ENCODE data around the gene CHMP1B.
A peak's percentile ranks its signal among the peaks of the same experiment; 100 is the strongest.
"Not testable (repeated sequence)": the region's sequence is repeated elsewhere in the genome, so short reads cannot be mapped to it uniquely, and the experiment has no call there.

CHMP1B gene

GRCh38 chr18:11872479-11873136, 21.4 kb downstream of the CHMP1B start:
- DNase-seq: peak in 1 of 2 experiments; percentile 7

- no peak for DNase-seq
These were observed 22.6 kb downstream of the CHMP1B start for GRCh38 chr18:11873670-11874340.

GRCh38 chr18:11874676-11875075, 23.5 kb downstream of the CHMP1B start:
- DNase-seq: no peak

DNA sequence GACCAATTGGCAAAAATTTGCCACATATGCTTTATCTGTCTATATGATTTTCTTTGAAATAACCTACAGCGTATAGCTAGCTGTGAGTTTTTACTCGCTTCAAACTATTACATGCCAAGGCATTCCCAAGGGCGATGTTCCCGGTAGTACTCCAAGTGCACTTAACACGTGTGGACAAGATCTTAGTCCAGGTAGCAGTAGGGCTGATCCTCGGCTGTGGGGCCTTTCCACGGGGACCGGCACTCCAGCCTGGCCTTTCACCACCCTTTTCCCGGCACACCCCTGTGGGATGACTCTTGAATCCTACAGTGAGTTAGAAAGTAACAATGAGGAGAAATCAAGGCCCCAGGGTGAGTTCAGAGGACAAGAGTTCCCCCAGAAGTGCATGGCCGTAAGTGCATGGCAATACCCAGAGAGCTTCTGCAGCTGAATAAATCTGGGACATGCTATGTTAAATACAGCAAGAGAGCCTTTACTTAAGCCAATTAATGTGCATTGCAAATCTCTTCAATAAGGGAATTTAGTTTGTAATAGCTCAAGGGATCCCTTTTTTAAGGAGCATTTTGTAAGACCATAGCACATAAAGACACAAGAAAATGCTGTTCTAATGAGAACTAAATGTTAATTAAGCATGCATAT, 26.4 kb downstream of the CHMP1B start:
- DNase-seq: no peak

DNA sequence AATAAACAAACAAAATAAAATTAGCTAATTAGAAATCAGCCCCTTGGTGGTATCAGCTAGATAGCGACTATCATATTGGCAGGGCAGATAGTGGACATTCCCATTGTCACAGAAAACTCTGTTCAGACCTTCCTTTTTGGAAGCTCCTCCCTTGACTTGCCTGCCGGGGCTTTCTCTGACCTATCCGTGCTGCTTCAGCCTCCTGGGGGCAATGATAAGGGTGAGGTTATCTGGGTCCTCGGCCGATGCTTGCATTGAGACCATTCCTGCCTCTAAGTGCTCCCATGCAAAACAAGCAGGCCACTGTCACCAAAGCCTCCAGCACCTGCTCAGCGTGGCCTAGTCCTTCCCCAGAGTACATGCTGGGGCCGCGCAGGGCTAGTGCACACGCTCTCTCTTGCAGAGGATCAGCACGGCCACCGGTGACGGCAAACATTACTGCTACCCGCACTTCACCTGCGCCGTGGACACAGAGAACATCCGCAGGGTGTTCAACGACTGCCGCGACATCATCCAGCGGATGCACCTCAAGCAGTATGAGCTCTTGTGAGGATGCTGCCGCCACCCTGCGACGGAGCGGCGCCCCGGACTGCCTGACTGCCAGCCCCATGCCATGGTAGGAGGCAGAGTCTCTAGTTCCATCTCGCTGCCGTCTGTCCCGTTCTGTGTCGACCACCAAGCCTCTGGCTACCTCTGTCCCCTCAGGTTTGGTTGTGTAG, 29.5 kb downstream of the CHMP1B start:
- DNase-seq: no peak

- DNase-seq: no peak
These were observed 31.4 kb downstream of the CHMP1B start for GRCh38 chr18:11882636-11883035.

- no peak for DNase-seq
These were observed 31.9 kb downstream of the CHMP1B start for GRCh38 chr18:11883153-11883552.

DNA sequence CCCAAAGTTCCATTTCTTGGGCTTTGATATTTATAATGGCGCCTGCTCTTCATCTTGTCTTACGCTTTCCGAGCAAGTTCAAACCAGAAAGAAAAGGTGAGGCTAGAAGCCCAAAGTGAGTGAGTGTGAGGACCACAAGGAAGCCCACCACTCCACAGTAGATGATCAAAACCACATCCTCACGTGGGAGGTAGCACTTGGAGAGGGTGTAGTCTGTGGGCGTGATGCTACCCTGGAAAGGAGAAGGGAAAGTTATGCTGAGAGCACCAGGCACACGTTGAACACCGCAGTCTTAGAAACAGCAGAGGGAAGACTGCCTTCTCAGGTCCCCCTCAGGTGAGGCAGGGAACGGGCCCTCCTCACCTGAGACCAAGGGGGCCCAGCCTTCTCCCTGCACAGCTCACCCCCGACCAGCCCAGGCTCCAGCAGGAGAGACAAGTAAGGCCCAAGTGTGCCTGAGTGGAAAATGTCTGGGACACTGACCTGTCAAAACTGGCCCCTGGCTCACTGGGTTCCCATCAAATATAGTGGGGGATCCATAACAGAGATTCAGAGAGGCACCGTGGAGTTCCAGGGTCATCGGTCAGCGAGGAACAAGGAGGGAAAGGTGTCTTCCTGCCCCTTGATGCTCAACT, 33.3 kb downstream of the CHMP1B start:
- no peak for DNase-seq

DNA sequence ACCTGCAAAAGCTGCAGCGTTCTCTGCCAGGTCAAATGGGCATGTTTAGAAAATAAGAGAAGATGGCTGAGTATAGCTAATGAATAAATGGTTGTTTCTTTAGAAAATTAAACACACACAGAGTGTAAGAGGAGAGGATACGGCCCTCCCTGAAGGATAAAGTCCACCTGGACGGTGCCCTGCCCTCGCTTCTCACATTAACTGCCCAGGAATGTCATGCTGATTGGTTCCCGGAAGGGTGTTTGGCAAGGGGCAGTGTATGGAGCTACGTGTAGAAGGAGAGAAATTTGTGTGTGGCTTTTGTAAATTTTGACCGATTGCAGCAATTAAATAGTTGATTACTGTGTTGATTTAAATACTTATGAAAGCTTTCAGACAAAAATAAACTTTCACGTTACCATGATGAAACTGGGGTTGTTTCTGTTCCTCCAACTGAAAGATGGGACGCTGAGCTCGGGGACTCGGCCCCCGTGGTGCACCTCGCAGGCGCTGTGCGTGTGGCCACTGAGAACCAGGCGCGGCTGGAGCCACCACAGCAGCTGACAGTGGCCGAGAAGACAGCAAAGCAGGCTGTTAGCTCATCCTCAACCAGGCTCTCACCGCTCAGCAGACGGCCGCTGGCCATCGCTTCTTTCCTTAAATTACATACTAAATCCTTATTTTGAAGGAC, 34.2 kb downstream of the CHMP1B start:
- no peak for DNase-seq

DNA sequence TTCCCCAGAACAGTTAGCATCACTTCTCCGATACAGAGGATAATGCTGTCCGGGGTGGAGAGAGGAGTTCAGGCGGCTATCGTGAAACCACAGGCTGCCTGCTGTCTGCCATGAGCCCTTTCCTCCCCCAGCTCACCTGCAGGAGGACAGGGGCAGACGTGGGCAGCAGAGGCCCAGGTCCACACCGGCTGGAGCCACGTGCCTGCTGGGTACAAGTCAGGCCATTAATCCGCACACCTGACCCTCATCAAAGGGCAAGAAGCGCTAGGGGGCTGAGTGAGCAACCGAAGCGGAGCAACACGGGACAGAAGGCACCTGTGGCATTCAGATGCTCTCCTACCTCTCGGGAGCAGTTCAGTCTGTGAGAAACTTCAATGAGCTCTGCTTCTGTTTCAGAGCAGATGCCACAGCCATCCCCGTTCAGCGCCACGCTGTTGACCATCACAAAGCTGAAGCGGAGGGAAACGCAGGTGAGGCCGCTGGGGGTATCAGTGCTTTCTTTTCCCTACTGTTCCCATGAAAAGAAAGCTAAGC, 35.4 kb downstream of the CHMP1B start:
- DNase-seq: no peak

DNA sequence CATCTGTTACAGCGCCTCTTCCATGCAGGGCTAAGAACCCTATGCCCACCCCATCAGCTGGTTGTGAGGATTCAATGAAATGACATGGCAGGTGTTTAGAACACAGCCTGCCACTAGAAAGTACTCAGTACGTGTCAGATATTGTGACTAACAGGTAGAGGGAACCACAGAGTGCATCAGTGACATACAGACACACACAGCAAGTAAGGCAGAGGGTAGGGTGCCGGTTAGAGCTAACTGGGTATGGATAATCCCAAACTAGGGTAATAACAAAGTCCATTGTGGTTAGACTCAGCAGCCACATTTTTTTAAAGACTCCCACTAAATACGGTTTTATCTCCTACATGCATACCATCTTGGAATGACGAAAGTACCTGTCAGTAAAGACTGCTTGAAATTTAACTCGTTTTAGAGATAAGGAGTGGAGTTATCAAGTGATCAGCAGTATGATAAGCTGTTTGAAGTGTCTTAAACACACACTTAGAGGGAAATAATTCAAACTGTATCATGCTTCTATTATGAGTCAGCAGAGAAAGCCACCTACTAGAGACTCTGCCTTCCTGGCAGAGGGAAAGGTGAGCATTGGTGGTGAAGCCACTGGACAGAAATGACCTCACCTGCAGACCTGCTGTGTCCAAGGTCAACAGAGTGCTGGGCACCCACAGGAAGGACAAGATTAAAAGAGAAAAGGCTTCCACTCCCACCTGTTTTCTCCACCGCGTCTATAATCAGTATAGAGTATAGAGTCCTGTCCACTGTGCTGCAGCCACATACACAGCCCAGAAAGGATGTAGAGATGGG, 36.3 kb downstream of the CHMP1B start:
- no peak for DNase-seq

DNA sequence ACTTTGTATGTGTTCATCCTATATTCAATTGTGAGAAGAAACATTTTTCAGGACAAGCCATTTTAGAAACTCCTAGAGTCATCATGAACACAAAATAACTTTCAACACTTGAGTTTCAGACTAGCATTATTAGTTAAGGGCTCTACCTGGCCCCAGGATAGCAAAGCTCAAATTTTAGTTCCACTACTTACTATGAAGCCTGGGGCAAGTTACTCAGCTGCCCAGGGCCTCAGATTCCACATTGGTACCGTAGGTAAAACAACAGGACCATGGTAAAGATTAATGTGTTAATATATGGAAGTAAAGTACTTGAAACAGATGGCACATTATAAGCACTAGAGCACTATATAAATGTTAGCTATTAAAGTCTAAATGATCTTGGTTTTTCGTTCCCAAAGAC, 37.5 kb downstream of the CHMP1B start:
- DNase-seq: no peak

- DNase-seq: no peak
These were observed 38.1 kb downstream of the CHMP1B start for GRCh38 chr18:11889284-11889683.

DNA sequence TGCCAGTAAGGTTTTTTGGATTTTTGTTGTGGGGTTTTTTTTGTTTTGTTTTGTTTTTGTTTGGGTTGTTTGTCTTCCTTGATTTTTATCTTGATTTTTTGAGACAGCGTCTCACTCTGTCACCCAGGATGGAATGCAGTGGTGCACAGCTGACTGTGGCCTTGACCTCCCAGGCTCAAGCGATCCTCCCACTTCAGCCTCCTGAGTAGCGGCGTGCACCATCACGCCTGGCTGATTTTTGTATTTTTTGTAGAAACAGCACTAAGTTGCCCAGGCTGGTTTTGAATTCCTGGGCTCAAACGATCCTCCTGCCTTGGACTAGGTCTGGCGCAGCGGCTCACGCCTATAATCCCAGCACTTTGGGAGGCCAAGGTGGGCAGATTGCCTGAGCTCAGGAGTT, 40.5 kb downstream of the CHMP1B start:
- no peak for DNase-seq

DNA sequence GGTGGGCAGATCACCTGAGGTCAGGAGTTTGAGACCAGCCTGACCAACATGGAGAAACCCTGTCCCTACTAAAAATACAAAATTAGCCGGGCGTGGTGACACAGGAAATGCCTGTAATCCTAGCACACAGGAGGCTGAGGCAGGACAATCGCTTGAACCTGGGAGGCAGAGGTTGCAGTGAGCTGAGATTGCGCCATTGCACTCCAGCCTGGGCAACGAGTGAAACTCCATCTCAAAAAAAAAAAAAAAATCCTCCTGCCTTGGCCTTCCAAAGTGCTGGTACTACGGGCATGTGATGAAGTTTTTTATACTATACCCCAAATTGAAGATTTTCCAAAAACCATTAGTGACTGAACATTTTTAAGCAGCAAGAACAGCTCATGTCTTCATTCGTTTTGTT, 41.2 kb downstream of the CHMP1B start:
- DNase-seq: not testable (repeated sequence)

DNA sequence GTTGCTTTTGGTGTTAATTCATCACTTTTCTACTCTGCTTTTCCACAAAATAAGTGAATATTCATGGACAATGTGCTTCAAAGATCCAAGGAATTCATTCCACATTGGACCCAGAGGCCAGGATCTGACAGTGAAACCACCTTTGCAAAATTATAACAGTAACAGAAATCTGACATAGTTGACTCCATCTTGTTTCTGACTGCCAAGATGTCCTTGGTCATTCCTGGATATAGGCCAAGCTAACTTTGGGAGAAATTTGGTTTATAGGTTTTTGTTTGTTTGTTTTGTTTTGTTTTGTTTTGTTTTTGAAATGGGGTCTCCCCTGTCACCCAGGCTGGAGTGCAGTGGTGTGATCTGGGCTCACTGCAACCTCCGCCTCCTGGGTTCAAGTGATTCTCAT, 46.6 kb downstream of the CHMP1B start:
- DNase-seq: no peak

GRCh38 chr18:11899063-11899462, 47.9 kb downstream of the CHMP1B start:
- DNase-seq: no peak

DNA sequence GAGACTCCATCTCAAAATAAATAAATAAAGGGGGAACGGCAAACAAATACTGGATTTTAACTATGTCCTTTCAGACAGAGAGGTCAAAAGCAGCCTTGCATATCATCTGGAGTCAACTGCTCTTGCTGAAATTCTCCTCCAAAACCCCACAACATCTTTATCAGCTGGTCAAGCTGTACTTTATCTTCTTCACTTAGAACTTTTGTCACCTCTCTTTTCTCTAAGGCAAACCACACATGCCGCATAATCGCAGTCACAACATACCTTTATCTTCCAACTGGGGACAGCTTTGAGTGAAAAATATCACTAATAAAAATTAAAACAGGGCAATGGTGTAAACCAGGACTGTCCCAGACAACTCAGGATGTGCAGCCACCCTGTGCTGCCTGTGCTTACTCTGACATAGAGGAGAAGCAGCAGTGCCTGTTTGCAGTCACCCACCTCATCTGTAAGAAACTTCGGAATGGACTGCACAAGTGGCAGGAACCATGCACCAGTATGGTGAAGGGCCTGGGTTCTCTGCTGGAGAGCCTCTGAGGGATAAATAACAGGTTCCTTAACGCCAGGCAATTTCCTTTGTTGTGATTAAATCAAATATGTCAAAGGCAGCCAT, 50.7 kb downstream of the CHMP1B start:
- DNase-seq: no peak

DNA sequence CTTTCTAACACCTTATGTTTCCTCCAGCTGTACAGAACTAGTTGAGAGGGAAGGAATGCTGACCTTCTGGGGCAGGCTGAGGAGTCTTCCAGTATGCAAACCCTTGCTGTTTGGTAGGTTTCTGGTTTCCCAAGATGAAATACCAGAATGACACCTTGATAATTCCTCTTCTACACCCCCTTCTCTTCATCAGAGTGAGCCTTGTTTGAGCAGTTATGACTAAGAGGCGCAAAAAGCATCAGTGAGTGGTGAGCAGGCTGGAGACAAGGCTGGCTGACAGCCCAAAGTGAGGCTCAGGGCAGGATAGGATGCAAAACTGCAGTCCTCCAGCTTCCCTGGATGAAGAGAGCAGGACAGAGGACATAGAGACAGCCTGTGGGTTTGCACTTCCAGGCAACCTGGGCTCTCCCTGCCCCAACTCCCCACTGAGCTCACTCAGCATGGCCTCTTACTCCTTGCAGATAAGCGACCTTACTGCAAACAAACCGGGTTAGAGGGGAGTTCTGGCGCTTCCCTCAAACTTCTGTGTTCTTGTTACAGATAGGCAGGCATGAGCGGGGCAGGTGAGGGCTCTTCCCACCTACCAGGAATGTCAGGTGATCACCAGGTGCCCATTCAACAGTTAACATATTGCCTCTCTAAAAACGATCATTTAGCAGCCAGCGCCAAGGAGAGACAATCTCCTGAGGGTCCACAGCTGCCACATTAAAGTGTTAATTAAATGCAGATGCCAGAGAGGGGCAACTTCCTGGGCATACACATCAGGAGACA, 51.5 kb downstream of the CHMP1B start:
- no peak for DNase-seq

All from NCI-H2081 (cell line).